ENCODE measurements around the gene SLC43A1.

Gene SLC43A1

DNA sequence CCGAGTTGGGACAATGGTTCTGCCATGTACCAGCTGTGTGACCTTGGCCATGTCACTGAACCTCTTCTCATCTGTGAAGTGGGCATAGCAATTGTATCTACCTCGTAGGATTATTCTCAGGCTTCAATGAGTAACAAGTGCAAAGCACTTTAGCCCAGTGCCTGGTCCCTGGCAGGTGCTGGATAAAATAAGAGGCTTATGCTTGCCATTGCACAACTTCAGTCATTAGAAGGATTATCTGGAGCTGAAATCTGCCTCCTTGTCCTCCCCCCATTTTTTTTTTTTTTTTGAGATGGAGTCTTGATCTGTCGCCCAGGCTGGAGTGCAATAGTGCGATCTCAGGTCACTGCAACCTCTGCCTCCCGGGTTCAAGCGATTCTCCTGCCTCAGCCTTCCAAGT, 29.1 kb upstream of the SLC43A1 start:
- WGBS (ENCODE audit: extremely low coverage, insufficient coverage, insufficient read length): no CpG with 5 or more reads among the region's 6 CpGs
- H3K23ac ChIP-seq (ENCODE audit: low read length): no peak overlapping the region
- no peak overlapping the region for H4K91ac ChIP-seq (ENCODE audit: low read depth, low read length)

DNA sequence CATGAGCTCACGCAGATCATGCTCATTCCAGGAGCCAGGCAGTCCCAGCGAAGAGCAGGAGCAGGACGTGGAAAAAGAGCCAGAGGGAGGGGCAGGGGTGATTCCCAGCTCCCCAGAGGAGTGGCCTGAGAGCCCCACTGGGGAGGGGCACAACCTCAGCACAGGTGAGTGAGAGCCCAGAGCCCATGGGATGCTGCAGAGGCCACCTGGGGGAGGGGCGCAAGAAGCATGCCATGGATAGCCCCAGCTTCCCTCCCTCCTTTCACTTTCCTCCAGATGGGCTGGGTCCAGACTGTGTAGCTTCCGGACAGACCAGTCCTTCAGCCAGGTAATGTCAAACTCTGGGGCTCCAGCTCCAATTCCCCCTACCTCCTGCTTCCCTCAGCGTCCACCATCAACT, 28.1 kb upstream of the SLC43A1 start:
- no peak for DNase-seq
- no peak overlapping the region for H2BK5ac ChIP-seq (ENCODE audit: low read depth, low read length, poor library complexity)
- no peaks in the 10 kb centered on the region for H3K79me1 ChIP-seq (ENCODE audit: low read length)
- no peak overlapping the region for H3K4ac ChIP-seq (ENCODE audit: low read depth, low read length)
- WGBS (ENCODE audit: extremely low coverage, insufficient coverage, insufficient read length): no CpG with 5 or more reads among the region's 6 CpGs
- H2AK5ac ChIP-seq (ENCODE audit: low read length): no peak overlapping the region
- no peak overlapping the region for H3K4me3 ChIP-seq (ENCODE audit: low read depth, low read length)
- H2BK12ac ChIP-seq (ENCODE audit: low read length): no peak overlapping the region
- no peak overlapping the region for H3K27ac ChIP-seq (ENCODE audit: low read depth, low read length)
- no peak overlapping the region for H3K4me2 ChIP-seq (ENCODE audit: low read length)
- no peak overlapping the region for H4K91ac ChIP-seq (ENCODE audit: low read depth, low read length)
- H3K27me3 ChIP-seq (ENCODE audit: insufficient read depth, low read length): no peaks in the 10 kb centered on the region
- no peak overlapping the region for H2BK120ac ChIP-seq (ENCODE audit: insufficient read depth, low read length, poor library complexity)
- no peaks in the 10 kb centered on the region for H3K36me3 ChIP-seq (ENCODE audit: control insufficient read depth in 1 of 2, insufficient read depth in 2 of 2, low read length in 2 of 2)
- no peaks in the 10 kb centered on the region for H3K79me2 ChIP-seq (ENCODE audit: control insufficient read depth, insufficient read depth, low read length, poor library complexity)
- H4K8ac ChIP-seq (ENCODE audit: low read depth, low read length): no peak overlapping the region
- H3K23ac ChIP-seq (ENCODE audit: low read length): no peak overlapping the region
- no peaks in the 10 kb centered on the region for H3K9me3 ChIP-seq (ENCODE audit: insufficient read depth, low read depth, low read length)
- no peak overlapping the region for H3K9ac ChIP-seq (ENCODE audit: low read length)
- H3K4me1 ChIP-seq (ENCODE audit: control insufficient read depth in 1 of 2, insufficient read depth in 2 of 2, low read length in 2 of 2): peaks cover 8 to 10% of the 10 kb centered on the region in 2 experiments
- no peak overlapping the region for H3K14ac ChIP-seq (ENCODE audit: low read length)
- no peak overlapping the region for H4K12ac ChIP-seq (ENCODE audit: low read depth, low read length)
- no peak overlapping the region for H3K18ac ChIP-seq (ENCODE audit: low read length)
- no peak overlapping the region for H2AFZ ChIP-seq (ENCODE audit: insufficient read depth, low read length, poor library complexity)

More for the DNA sequence above, 29.1 kb upstream of the SLC43A1 start:
- peaks cover 8 to 10% of the 10 kb centered on the region in 2 experiments for H3K4me1 ChIP-seq (ENCODE audit: control insufficient read depth in 1 of 2, insufficient read depth in 2 of 2, low read length in 2 of 2)
- H3K79me2 ChIP-seq (ENCODE audit: control insufficient read depth, insufficient read depth, low read length, poor library complexity): no peaks in the 10 kb centered on the region
- no peak overlapping the region for H3K9ac ChIP-seq (ENCODE audit: low read length)
- H3K4me3 ChIP-seq (ENCODE audit: low read depth, low read length): no peak overlapping the region
- H3K79me1 ChIP-seq (ENCODE audit: low read length): no peaks in the 10 kb centered on the region
- H2BK5ac ChIP-seq (ENCODE audit: low read depth, low read length, poor library complexity): no peak overlapping the region
- no peak overlapping the region for H4K12ac ChIP-seq (ENCODE audit: low read depth, low read length)
- no peak overlapping the region for H3K27ac ChIP-seq (ENCODE audit: low read depth, low read length)
- H3K9me3 ChIP-seq (ENCODE audit: insufficient read depth, low read depth, low read length): no peaks in the 10 kb centered on the region
- no peaks in the 10 kb centered on the region for H3K36me3 ChIP-seq (ENCODE audit: control insufficient read depth in 1 of 2, insufficient read depth in 2 of 2, low read length in 2 of 2)
- H2BK12ac ChIP-seq (ENCODE audit: low read length): no peak overlapping the region
- no peak overlapping the region for H2AK5ac ChIP-seq (ENCODE audit: low read length)
- H2BK120ac ChIP-seq (ENCODE audit: insufficient read depth, low read length, poor library complexity): no peak overlapping the region
- H4K8ac ChIP-seq (ENCODE audit: low read depth, low read length): no peak overlapping the region
- no peak for DNase-seq
- no peaks in the 10 kb centered on the region for H3K27me3 ChIP-seq (ENCODE audit: insufficient read depth, low read length)
- no peak overlapping the region for H2AFZ ChIP-seq (ENCODE audit: insufficient read depth, low read length, poor library complexity)
- H3K4me2 ChIP-seq (ENCODE audit: low read length): no peak overlapping the region
- no peak overlapping the region for H3K14ac ChIP-seq (ENCODE audit: low read length)
- H3K18ac ChIP-seq (ENCODE audit: low read length): no peak overlapping the region
- H3K4ac ChIP-seq (ENCODE audit: low read depth, low read length): no peak overlapping the region

- Histone ChIP-seq H4K12ac (ENCODE audit: low read depth, low read length) (no peak overlapping the region), H3K27me3 (ENCODE audit: insufficient read depth, low read length) (no peaks in the 10 kb centered on the region), H3K4me2 (ENCODE audit: low read length) (no peak overlapping the region), H3K79me1 (ENCODE audit: low read length) (no peaks in the 10 kb centered on the region), H2BK12ac (ENCODE audit: low read length) (no peak overlapping the region), H3K4me1 (ENCODE audit: control insufficient read depth in 1 of 2, insufficient read depth in 2 of 2, low read length in 2 of 2) (peaks cover 8 to 10% of the 10 kb centered on the region in 2 experiments), H3K14ac (ENCODE audit: low read length) (no peak overlapping the region), H3K18ac (ENCODE audit: low read length) (no peak overlapping the region), H3K4me3 (ENCODE audit: low read depth, low read length) (no peak overlapping the region), H2AFZ (ENCODE audit: insufficient read depth, low read length, poor library complexity) (no peak overlapping the region), H3K36me3 (ENCODE audit: control insufficient read depth in 1 of 2, insufficient read depth in 2 of 2, low read length in 2 of 2) (no peaks in the 10 kb centered on the region), H2AK5ac (ENCODE audit: low read length) (no peak overlapping the region), H3K23ac (ENCODE audit: low read length) (no peak overlapping the region), H3K79me2 (ENCODE audit: control insufficient read depth, insufficient read depth, low read length, poor library complexity) (no peaks in the 10 kb centered on the region), H3K9ac (ENCODE audit: low read length) (no peak overlapping the region), H4K8ac (ENCODE audit: low read depth, low read length) (no peak overlapping the region), H2BK120ac (ENCODE audit: insufficient read depth, low read length, poor library complexity) (no peak overlapping the region), H2BK5ac (ENCODE audit: low read depth, low read length, poor library complexity) (no peak overlapping the region), H4K91ac (ENCODE audit: low read depth, low read length) (no peak overlapping the region), H3K4ac (ENCODE audit: low read depth, low read length) (no peak overlapping the region), H3K27ac (ENCODE audit: low read depth, low read length) (no peak overlapping the region), H3K9me3 (ENCODE audit: insufficient read depth, low read depth, low read length) (no peaks in the 10 kb centered on the region)
- WGBS (ENCODE audit: extremely low coverage, insufficient coverage, insufficient read length): no CpG with 5 or more reads among the region's 4 CpGs
- no peak for DNase-seq
Observed at GRCh38 chr11:57542582-57542981, 27.1 kb upstream of the SLC43A1 start.

DNA sequence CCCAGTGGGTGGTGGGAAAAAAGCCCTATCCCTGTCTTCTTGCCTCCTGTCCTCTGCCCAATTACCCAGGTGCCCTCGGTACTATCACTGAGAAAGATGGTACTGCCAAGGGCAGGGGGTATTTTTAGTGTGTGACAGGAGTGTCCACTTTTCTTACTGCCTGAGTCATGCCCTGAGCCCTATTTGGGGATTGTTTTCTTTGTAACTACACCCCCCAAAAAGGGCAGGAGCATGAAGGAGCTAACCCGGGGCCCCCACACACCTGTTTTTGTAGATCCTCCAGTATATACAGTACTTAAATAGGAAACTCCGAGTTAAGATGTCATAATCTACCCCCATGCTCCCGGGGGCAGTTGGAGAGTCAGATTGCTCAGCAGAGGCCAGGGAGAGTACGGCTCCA, 25.7 kb upstream of the SLC43A1 start:
- Histone ChIP-seq H2BK12ac (ENCODE audit: low read length) (no peak overlapping the region), H3K27ac (ENCODE audit: low read depth, low read length) (no peak overlapping the region), H4K12ac (ENCODE audit: low read depth, low read length) (no peak overlapping the region), H2BK120ac (ENCODE audit: insufficient read depth, low read length, poor library complexity) (no peak overlapping the region), H4K91ac (ENCODE audit: low read depth, low read length) (no peak overlapping the region), H2AFZ (ENCODE audit: insufficient read depth, low read length, poor library complexity) (no peak overlapping the region), H3K9ac (ENCODE audit: low read length) (no peak overlapping the region), H3K79me1 (ENCODE audit: low read length) (no peaks in the 10 kb centered on the region), H3K36me3 (ENCODE audit: control insufficient read depth in 1 of 2, insufficient read depth in 2 of 2, low read length in 2 of 2) (no peaks in the 10 kb centered on the region), H3K4ac (ENCODE audit: low read depth, low read length) (no peak overlapping the region), H3K18ac (ENCODE audit: low read length) (no peak overlapping the region), H3K14ac (ENCODE audit: low read length) (no peak overlapping the region), H3K23ac (ENCODE audit: low read length) (no peak overlapping the region), H2BK5ac (ENCODE audit: low read depth, low read length, poor library complexity) (no peak overlapping the region), H3K9me3 (ENCODE audit: insufficient read depth, low read depth, low read length) (no peaks in the 10 kb centered on the region), H3K4me2 (ENCODE audit: low read length) (no peak overlapping the region), H3K27me3 (ENCODE audit: insufficient read depth, low read length) (no peaks in the 10 kb centered on the region), H3K4me1 (ENCODE audit: control insufficient read depth in 1 of 2, insufficient read depth in 2 of 2, low read length in 2 of 2) (peaks cover 8 to 10% of the 10 kb centered on the region in 2 experiments), H2AK5ac (ENCODE audit: low read length) (no peak overlapping the region), H3K4me3 (ENCODE audit: low read depth, low read length) (no peak overlapping the region), H4K8ac (ENCODE audit: low read depth, low read length) (no peak overlapping the region), H3K79me2 (ENCODE audit: control insufficient read depth, insufficient read depth, low read length, poor library complexity) (no peaks in the 10 kb centered on the region)
- no peak for DNase-seq
- no CpG with 5 or more reads among the region's 5 CpGs for WGBS (ENCODE audit: extremely low coverage, insufficient coverage, insufficient read length)
